HG03342 (cell line): ENCODE measurements around the gene P2RX4.
"Not testable (repeated sequence)": the region's sequence is repeated elsewhere in the genome, so short reads cannot be mapped to it uniquely, and the experiment has no call there.

Experiments
- ATAC-seq: cut with Tn5 transposase; IDR thresholded peaks from one replicate; pipeline ENCODE4 v1.9.1; 2021; ENCODE audit warnings: mild to moderate bottlenecking, moderate library complexity; ENCODE audit not compliant: unreplicated experiment

The P2RX4 gene

GRCh38 chr12:121239351-121240061 lies 29.6 kb downstream of the P2RX4 start:
- no peak for ATAC-seq

DNA sequence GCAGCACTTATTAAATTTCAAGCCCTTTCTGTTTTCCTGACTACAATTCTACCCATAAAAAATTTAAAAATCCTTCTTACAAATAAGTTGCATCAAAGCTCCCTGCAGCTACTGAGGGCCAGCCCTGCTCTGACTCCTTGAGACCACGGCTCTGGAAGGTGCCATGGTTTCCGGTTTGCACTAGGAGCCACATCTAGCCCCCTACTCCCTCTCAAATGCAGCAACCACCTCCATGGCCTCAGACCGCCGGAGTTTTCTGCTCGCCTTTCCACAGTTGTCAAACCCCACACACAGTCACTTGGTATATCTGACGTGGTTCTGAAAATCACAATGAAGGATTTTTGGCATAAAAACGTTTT lies 30.1 kb downstream of the P2RX4 start:
- ATAC-seq: no peak

GRCh38 chr12:121240484-121241101 lies 30.7 kb downstream of the P2RX4 start:
- no peak for ATAC-seq

GRCh38 chr12:121241156-121241970 lies 31.4 kb downstream of the P2RX4 start:
- no peak for ATAC-seq

DNA sequence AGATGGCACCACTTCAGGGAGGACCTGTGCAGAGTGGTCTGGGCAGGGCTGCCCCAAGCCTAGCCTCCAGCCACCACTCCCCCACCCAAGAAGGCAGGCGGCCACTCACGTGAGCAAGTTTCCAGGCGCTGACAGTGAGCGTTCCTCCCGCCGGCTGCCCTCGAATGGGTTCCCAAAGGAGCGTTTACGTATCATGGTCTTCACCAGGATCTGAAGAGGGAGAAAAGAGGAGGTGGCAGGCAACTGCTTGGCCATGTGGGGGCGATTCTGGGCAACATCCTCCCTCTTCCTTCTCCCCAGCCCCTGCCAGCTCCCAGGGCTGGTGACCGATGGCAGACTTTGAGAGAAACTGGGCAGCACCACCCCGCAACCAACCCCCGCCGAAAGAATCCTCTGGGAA lies 35.1 kb downstream of the P2RX4 start:
- ATAC-seq: no peak

DNA sequence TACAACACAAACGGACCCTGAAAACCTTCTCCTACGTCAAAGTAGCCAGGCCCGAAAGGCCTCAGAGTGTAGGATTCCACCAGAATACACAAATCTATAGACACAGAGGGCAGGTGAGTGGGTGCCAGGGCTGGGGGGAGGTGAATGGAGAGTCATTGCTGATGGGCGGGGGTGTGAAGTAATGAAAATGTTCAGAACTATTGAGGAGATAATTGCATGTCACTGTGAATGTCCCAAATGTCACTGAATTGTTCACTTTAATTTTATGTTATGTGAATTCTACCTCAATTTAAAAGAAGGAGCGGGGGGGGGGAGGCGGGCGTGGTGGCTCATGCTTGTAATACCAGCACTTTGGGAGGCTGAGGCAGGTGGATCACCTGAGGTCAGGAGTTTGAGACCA lies 36.0 kb downstream of the P2RX4 start:
- ATAC-seq: no peak

DNA sequence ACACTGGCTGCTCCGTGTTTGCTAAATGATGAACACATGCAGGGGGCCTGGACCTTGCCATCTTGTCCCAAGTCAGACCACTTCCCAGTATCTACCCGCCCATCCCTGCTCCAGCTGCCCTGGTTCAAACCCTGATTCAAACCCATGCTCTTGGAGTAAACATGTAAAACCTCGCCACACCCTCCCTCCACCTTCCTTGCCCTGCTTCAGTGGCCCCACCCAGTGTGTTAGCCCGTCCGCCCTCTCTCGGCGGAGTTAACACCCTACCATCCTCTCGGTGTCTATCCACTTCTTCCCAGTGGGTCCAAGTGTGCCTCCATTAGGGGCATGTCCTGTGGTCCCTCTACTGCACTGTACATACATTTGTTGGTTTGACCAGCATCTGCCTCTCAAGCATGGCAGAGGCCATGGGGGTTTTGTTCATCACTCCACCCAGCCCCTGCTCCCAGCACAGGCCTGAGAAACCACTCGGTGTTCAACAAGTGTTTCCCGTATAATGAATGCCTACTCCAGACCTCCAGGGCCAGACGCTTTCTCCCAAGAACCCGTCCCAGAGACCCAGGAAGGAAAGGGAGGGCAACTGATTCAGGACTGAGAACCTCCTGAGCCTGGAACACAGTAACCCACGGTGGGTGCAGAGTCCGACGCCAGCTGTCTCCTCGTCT lies 37.1 kb downstream of the P2RX4 start:
- no peak for ATAC-seq

DNA sequence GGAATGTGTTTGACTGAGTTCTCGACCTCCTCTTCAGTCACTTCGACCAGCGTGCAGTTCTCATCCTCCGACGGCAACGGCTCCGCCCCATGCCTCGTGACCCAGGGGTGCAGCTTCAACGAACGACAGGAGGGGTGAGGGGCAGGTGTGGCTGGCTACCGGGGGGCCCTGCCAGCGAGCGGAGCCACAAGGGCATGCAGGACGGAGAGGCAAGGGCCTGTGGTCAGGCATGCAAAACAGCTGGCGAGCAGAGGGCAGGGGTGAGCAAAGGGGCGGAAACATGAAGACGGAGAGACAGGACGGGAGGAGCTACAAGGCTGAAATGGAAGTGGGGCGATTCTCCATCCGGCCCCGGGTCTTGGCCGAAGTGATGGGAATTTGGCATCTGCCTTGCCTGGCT lies 38.7 kb downstream of the P2RX4 start:
- peak; percentile 55 for ATAC-seq

- ATAC-seq: no peak
These were observed 40.4 kb downstream of the P2RX4 start for GRCh38 chr12:121250359-121250758.

GRCh38 chr12:121251838-121252237 lies 41.9 kb downstream of the P2RX4 start:
- no peak for ATAC-seq

- ATAC-seq: no peak
These were observed 42.9 kb downstream of the P2RX4 start for GRCh38 chr12:121252712-121253345.

- no peak for ATAC-seq
These were observed 43.9 kb downstream of the P2RX4 start for GRCh38 chr12:121253638-121254335.

DNA sequence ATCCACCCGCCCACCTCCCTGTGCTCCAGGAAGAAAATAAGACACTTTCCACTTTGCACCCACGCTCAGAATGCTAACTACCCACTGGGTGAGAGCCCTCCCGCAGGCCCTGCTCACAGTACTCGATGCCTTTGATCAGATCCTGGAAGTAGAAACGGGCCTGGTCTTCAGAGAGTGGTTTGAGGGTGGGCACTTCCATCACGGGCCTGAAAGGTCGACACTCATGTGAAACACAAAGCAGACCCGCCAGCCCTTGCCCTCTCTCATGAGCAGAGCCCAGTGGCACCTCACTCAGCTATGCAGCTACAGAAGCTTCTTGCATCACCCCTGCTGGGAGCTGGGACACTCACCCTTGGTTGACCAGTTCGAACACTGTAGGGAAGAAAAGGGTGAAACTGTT lies 45.5 kb downstream of the P2RX4 start:
- ATAC-seq: no peak

GRCh38 chr12:121257704-121258449 lies 47.9 kb downstream of the P2RX4 start:
- not testable (repeated sequence) for ATAC-seq

DNA sequence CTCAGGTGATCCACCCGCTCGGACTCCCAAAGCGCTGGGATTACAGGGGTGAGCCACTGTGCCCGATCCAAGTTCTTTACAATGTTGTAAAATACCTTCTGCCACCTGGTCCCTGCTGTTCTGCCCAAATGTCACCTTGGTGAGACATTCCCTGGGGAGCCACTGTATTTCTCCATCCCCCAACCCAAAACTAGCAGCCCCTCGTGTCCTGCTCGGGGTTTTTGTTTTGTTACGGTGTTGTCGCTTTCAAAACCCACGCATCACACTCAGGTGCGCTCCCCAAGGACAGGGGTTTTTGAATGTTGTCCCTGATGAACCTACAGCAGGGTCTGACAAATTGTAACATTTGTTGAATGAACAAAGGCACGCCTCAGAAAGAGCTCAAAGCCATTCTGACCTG lies 49.1 kb downstream of the P2RX4 start:
- no peak for ATAC-seq

GRCh38 chr12:121260091-121260490 lies 50.2 kb downstream of the P2RX4 start:
- ATAC-seq: no peak

DNA sequence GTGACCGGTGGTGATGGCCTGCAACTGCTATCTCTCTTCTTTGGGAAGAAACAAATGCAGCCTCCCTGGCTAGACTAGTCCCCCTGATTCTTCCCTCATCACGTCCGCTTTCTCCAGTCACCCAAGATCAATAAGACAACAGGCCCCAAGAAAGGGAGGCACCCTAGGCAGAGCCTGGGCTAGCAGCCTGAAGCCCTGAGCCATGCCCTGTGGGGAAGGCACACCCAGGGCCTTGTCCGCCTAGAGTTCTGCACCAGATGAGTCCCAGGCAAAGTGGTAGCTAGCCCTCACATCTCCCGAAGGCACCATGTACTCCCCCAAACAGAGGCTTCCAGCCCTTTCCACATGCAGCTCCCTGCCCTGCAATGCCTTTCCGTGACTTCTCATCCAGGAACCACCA lies 51.5 kb downstream of the P2RX4 start:
- ATAC-seq: no peak

DNA sequence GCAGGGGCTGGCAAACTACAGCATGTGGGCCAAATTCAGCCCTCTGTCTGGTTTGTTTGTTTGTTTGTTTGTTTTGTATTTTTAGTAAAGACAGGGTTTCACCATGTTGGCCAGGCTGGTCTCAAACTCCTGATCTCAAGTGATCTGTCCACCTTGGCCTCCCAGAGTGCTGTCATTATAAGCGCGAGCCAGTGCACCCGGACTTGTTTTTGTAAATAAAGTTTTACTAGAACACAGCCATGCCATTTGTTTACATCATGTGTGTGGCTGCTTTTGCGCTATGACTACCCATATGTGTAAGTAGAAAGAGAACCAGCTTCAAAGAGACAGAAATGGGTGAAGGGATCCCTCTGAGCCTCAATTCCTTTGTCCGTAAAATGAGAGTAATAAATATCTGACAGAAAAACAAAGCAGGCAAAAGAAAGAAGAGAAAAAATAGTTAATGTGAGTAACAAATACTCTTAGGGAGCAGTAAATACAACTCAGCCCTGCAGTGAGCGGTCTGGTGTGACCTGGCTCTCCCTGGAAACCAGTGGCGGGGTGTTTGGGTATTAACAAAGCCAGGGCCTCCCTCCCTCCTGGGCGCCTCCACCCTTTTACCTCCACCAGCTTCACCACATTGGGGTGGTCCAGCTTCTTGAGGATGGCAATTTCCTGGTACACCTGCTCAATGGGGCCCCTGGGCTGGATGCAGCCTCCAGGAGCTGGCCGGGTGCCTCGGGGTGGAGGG lies 53.4 kb downstream of the P2RX4 start:
- no peak for ATAC-seq

- no peak for ATAC-seq
These were observed 54.2 kb downstream of the P2RX4 start for GRCh38 chr12:121264135-121264534.
